Choroid plexus epithelial cell (primary cell): ENCODE measurements around the gene UHMK1.
A peak's percentile ranks its signal among the peaks of the same experiment; 100 is the strongest.

ENCODE experiments used
- DNase-seq: peaks from one replicate; pipeline ENCODE4 v3.0.0-alpha.2; 2010; ENCODE audit warnings: low read depth
- H3K4me3 ChIP-seq: 2 replicates; pipeline ENCODE4 v1.5.1; 2011; ENCODE audit warnings: low read depth, mild to moderate bottlenecking, control low read depth, low read length, moderate library complexity
- TF ChIP-seq, protein P1 (sequence below): conservative IDR thresholded peaks from 2 replicates; pipeline ENCODE4 v1.5.1; 2011; ENCODE audit warnings: low read depth, mild to moderate bottlenecking, control low read depth, inconsistent platforms, low read length, moderate library complexity

Gene UHMK1

DNA sequence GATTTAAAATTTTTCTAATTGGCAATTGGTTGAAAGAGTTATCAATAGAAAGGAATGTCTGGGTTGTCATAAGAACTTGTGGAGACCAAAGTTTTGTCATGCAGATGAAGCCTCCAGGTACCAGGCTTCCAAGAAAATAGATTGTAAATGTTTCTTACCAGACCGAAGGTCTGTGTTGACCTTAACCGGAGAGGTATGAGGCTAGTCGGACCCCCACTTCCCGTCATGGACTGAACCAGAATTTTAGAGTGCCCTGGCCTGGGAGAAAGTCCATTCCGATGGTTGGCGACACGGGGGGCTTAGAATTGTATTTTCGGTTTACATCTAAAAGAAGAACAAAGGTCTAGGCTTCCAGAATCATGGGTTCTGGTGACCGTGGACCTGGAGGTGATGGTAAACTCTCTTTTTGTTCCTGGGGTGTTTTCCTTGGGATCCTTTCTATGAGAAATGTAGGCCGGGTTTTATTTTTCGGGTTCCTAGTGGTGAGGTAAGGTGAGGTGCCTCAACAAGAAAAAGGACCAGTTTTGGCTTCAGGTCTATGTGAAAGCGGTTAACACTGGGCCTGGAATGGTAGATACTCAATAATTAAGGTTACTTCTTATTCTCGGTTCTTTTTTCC lies 405 bp upstream of the UHMK1 start:
- TF ChIP-seq, protein P1, sequence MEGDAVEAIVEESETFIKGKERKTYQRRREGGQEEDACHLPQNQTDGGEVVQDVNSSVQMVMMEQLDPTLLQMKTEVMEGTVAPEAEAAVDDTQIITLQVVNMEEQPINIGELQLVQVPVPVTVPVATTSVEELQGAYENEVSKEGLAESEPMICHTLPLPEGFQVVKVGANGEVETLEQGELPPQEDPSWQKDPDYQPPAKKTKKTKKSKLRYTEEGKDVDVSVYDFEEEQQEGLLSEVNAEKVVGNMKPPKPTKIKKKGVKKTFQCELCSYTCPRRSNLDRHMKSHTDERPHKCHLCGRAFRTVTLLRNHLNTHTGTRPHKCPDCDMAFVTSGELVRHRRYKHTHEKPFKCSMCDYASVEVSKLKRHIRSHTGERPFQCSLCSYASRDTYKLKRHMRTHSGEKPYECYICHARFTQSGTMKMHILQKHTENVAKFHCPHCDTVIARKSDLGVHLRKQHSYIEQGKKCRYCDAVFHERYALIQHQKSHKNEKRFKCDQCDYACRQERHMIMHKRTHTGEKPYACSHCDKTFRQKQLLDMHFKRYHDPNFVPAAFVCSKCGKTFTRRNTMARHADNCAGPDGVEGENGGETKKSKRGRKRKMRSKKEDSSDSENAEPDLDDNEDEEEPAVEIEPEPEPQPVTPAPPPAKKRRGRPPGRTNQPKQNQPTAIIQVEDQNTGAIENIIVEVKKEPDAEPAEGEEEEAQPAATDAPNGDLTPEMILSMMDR: no peak
- H3K4me3 ChIP-seq: peak overlapping the region; percentile 97
- DNase-seq: no peak

DNA sequence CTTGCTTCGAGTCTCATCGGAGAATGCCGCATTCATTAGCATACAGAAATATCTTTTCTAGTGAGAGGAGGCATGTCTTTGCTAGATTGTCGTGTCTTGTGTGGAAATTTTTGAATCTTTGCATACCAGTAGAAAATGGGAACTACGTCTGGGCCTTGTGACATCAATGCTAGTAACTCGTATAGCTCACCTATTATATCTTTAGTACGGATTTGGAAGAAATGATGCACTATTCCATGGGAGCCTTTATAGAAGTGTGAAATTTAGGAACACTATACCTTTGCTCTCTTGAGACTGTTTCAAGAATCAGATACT lies 835 bp downstream of the UHMK1 start:
- DNase-seq: peak; percentile 37
- peak overlapping the region; percentile 97 for H3K4me3 ChIP-seq

DNA sequence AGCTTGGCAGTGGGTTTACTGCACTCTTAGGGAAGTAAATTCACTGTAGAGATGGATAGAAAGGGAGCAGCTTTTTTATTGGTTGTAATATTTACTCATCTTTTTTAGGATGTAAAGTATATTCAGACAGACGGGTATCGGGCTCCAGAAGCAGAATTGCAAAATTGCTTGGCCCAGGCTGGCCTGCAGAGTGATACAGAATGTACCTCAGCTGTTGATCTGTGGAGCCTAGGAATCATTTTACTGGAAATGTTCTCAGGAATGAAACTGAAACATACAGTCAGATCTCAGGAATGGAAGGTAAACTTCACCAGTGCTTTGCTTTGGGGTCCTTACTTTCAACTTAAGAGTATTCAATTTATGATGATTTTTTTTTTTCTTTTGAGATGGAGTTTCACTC lies 3.2 kb downstream of the UHMK1 start:
- TF ChIP-seq, protein P1: no peak
- peak; percentile 59 for DNase-seq

More for the DNA sequence above, 835 bp downstream of the UHMK1 start:
- TF ChIP-seq, protein P1: no peak

DNA sequence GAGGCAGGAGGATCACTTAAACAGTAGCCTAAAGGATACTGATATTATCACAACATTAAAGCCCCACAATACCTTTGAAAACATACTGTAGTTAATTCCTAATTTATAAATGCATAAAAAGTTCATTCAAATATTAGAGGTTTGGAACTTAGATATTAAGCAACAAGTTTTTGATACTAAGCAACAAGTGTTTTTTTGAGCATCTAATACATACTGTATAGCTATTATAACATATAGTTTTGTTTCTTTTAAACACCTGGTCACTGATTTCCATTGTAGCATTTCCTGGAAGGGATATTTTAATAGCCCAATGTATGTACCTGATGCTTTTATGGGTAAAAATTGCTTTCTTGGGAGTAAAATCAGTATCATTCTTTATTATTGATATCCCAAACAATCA lies 4.5 kb downstream of the UHMK1 start:
- no peak for DNase-seq
- TF ChIP-seq, protein P1: no peak
- H3K4me3 ChIP-seq: no peak overlapping the region

More for the DNA sequence above, 3.2 kb downstream of the UHMK1 start:
- no peak overlapping the region for H3K4me3 ChIP-seq

DNA sequence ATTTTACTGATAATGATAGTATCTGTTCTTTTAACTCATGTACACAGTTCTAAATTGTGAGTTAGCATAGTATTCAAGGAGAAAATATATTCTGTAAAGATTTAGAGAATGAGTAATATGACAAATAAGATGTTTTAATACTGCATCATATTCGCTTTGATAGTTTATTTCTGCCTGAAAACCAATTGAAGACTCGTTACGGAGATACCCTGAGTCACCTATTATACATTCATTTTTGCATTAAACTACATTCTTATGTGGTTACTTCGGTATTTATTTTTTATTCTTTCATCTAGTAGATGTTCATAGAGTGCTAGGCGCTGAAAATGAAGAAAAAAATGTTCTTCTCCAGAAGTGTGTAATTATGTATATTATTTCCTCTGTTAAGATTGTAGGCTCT lies 5.3 kb downstream of the UHMK1 start:
- no peak overlapping the region for H3K4me3 ChIP-seq
- peak; percentile 31 for DNase-seq

DNA sequence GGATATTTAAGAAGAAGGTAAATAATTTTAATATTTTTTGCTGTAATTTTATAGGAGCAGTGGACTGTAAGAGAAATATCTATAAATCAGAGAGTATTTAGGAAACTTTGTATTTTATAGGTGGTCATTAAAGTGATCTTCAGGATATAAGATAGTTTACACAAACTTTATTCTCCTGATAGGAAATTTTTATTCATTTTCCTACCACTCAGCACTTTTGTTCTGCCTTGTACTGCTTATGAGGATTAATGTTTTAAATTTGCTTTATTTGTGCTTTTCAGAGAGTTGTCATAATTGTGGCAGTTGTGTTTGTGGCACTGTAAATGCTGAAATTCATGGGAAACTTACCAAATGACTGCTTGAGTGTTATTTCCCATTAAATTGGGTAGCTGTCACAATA lies 29.7 kb downstream of the UHMK1 start:
- no peak overlapping the region for H3K4me3 ChIP-seq
- TF ChIP-seq, protein P1: no peak
- no peak for DNase-seq

More for the DNA sequence above, 5.3 kb downstream of the UHMK1 start:
- TF ChIP-seq, protein P1: no peak

DNA sequence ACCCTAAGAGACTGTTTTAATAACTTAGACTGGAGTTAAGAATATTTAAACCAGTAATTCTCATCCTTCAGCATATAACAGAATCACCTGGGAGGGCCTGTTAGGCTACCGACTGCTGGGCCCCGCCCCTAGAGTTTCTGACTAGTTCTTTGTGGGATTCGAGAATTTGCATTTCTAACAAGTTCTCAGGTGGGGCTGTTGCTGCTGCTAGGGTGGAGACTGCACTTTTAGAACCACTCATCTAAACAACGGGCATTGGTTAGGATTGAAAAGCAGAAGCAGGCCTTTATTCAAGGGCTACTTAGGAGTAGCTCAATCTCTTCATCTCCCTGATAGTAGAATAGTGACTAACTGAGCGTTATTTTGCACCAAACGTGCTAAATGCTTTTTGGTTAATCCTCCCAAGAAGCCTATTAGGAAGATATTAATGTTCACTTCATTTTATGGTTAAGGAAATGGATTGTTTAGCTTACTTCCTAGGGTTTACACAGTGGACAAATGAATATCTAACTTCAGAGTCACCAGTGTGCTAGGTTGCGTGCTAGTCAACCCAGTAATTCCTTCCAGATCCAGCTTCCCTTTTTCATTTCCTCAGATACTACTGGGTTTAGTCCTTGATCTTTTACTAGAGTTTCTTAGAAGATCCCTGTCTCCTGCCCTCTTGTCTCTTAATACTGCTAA lies 32.8 kb downstream of the UHMK1 start:
- TF ChIP-seq, protein P1: no peak
- no peak overlapping the region for H3K4me3 ChIP-seq
- DNase-seq: no peak
